Hematopoietic multipotent progenitor cell (in vitro differentiated cells): ENCODE measurements around the gene PORCN. TPM values are rescaled to one million over a fixed set of nuclear protein-coding genes. Genes with fewer than 3 reads are reported as not detected.

Experiments used
- DNase-seq, 3 donors: peaks; one replicate each; pipeline ENCODE4 v3.0.0-alpha.2; 2011 to 2015; ENCODE audit warnings: low read depth in 2 of 3, low spot score in 2 of 3
- total RNA-seq: library from RNA; depleted of rRNA; stranded (reverse); fragments of >200 nt; gene quantifications from one replicate; pipeline ENCODE4 v1.2.3, GENCODE V29; 2012

PORCN gene
- total RNA-seq, 1 donor: 21.0 TPM

- peak; percentile 72 to 92 (median 88) for DNase-seq
These were observed 32.8 kb upstream of the PORCN start, which contains the start of gene FTSJ1 for GRCh38 chrX:48475774-48476577. Gene FTSJ1 (plus strand): TSS chrX:48476199. CDS start chrX:48478048, 1,849 bp downstream.

- no peak for DNase-seq
These were observed 31.9 kb upstream of the PORCN start for GRCh38 chrX:48476919-48477318.

GRCh38 chrX:48477960-48478755 is 30.6 kb upstream of the PORCN start:
- DNase-seq: no peak

- no peak for DNase-seq
These were observed 30.0 kb upstream of the PORCN start for GRCh38 chrX:48478806-48479205.

GRCh38 chrX:48480142-48480541 is 28.6 kb upstream of the PORCN start:
- DNase-seq: no peak

GRCh38 chrX:48480583-48480982 is 28.2 kb upstream of the PORCN start:
- no peak for DNase-seq

- no peak for DNase-seq
These were observed 26.3 kb upstream of the PORCN start for GRCh38 chrX:48482526-48482925.

GRCh38 chrX:48487362-48487798 is 21.4 kb upstream of the PORCN start:
- no peak for DNase-seq

GRCh38 chrX:48488034-48488433 is 20.8 kb upstream of the PORCN start:
- no peak for DNase-seq

GRCh38 chrX:48489296-48489695 is 19.5 kb upstream of the PORCN start:
- no peak for DNase-seq

GRCh38 chrX:48489892-48490291 is 18.9 kb upstream of the PORCN start:
- DNase-seq: no peak

GRCh38 chrX:48490661-48491060 is 18.1 kb upstream of the PORCN start:
- DNase-seq: no peak

GRCh38 chrX:48491809-48492208 is 17.0 kb upstream of the PORCN start:
- DNase-seq: no peak

GRCh38 chrX:48492293-48492910 is 16.4 kb upstream of the PORCN start:
- no peak for DNase-seq

GRCh38 chrX:48493890-48494364 is 14.9 kb upstream of the PORCN start:
- DNase-seq: peak in 1 of 3 donors; percentile 16

GRCh38 chrX:48496660-48497059 is 12.1 kb upstream of the PORCN start:
- no peak for DNase-seq

- no peak for DNase-seq
These were observed 10.9 kb upstream of the PORCN start for GRCh38 chrX:48497871-48498270.

- no peak for DNase-seq
These were observed 10.4 kb upstream of the PORCN start for GRCh38 chrX:48498374-48498809.

GRCh38 chrX:48504261-48504660 is 4.5 kb upstream of the PORCN start:
- no peak for DNase-seq

- no peak for DNase-seq
These were observed 3.3 kb upstream of the PORCN start for GRCh38 chrX:48505481-48505880.

GRCh38 chrX:48507246-48507645 is 1.5 kb upstream of the PORCN start:
- DNase-seq: no peak
